Fibroblast of peridontal ligament (primary cell): ENCODE results near the gene RPS6KA2.
A peak's percentile ranks its signal among the peaks of the same experiment; 100 is the strongest.
"Not testable (repeated sequence)": the region's sequence is repeated elsewhere in the genome, so short reads cannot be mapped to it uniquely, and the experiment has no call there.

Experiments used
- DNase-seq: peaks from one replicate; pipeline ENCODE4 v3.0.0-alpha.2; 2010; ENCODE audit errors: extremely low read depth

RPS6KA2 gene

GRCh38 chr6:166591961-166592520, 35.0 kb downstream of the RPS6KA2 start:
- no peak for DNase-seq

DNA sequence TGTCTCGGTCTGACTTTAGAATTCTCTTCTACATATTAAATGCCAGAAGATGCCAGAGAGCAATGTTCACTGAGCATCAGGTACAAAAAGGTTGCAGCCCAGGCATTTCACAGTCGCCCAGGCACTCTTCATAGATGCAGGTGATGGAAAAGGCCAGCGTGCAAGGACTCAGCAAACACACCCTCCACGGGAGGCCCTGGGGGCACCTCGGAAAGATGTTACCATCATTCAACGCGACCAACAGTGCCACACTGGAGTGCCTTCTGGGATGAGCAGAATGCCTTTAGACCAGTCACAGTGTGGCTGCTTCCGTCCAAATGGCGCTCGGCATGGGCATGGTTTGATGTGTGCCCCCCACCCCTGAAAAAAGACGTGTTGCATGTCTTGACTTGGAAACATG, 36.0 kb downstream of the RPS6KA2 start:
- no peak for DNase-seq

DNA sequence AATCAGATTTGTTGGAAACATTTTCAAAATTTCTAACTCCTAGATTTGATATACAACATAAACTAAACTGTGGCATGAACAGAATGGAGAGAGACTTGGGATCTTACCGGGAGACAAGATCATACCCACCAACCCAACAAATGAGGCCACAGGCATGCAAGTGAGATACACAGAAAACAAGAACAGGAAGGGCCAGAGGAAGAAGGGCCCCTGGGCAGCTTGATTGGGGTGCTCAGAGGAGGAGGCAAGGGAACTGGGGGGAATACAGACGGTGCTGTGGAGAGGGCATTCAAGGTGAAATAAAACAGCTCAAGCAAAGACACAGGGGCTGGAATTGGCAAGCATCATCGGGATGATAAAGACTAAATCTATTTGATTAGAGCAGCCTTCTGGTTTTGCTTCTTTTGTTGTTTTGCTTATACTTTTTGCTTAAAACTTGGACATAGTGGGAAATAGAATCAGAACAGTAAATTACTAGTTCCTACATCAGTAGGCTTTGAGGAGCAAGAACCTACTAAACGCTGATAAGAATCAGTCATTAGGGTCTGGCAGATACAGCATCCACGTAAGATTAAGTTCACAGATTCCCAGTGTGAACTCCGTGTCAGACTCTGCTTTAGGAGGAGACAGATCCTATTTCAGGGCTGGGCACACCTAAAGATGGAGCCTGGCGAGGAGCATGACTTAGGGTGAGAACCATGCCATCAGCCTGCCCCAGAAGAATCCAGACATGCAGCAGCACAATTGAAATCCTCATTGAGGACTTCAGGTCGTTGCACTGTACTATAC, 37.1 kb downstream of the RPS6KA2 start:
- DNase-seq = no peak

DNA sequence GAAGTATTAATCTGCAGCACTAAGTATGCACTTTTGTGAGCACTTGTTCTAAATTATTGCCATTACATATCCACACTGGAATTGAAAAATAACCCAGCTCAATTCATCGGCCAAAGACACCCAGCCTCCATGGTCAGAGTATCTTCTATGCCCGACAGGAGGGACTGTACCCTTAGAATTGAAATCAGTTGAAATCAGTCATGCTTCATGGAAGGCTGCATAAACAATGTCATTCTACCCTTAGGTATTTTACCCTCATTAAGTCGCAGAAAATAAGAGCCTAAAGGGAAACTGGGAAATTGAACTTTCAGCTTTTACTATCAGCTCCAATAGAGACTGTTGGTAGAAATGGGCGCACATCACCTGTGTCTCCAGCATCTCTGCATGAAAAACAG, 37.7 kb downstream of the RPS6KA2 start:
- no peak for DNase-seq

- DNase-seq = peak; percentile 73
Observed at GRCh38 chr6:166588691-166589336, 38.2 kb downstream of the RPS6KA2 start.

DNA sequence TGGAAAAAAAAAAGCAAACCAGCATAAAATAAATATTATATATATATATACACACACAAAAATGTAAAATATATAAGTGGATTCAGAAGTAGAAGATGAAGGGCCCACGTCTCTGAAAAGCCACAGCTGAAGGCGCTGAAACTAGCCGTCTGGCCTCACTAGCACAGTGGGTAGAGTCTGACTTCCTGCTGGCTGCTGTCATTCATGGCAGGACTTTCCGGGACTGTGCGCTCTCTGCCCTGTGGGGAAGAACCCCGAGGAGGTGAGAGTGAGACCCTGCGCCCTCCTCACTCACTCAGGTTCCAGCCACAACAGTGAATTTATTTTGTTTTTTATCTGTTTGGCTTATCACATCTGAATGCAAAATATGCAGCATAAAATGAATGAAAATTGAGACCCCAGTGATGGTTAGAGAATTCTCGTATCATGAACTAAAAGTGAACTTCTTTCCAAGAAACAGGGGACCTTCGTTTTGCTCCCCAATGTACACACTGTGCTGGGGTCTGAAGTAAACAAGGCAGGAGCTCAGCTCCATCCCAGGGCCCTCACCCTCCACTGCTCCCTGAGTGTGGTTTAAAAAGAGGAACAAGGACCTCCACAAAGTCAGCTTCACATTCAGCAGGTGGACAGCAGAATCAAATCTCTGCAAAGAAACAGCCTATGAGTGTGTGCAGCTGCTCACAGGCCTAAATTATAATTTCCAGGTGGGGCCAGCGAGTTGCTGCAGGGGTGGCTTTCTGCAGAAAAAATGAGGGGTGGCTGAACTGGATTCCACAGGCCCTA, 39.2 kb downstream of the RPS6KA2 start:
- DNase-seq = no peak

DNA sequence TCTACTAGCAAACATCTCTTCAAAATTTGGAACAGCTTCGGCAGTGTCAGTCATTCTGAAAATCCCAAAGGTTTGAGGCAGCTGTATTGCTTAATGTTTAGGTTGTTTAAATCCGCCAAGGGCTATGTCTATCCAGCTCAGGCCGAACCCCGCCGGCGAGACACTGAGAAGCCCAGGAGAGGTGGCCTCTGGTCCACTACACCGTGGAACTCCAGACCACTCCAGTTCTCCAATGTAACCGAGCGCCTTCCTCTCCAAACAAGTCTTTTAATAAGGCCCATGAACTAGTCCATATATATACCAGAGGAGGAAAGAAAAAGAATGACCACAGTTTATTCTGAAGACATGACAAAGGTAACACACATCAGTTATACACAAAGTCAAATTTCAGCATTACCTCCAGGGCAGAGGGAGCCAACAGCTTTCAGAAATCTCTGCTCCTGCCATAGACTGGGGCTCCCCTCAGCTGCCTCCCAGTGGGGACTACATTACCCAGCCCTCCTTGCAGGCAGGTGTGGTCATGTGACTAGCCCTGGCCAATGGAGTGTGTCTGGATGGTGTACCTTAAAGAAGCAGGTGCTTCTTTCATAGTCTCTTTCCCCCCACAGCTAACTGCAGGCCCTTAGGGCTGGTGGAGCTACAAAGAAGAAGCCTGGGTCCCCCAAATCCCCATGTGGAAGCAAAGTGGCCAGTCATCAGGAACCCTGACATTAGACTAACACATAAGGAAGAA, 40.5 kb downstream of the RPS6KA2 start, which contains the start of gene RAMACL:
Gene RAMACL (minus strand): TSS at position 255 of the 733 bp plus-strand sequence. CDS start 201 bp downstream, at position 54.
- DNase-seq = no peak

DNA sequence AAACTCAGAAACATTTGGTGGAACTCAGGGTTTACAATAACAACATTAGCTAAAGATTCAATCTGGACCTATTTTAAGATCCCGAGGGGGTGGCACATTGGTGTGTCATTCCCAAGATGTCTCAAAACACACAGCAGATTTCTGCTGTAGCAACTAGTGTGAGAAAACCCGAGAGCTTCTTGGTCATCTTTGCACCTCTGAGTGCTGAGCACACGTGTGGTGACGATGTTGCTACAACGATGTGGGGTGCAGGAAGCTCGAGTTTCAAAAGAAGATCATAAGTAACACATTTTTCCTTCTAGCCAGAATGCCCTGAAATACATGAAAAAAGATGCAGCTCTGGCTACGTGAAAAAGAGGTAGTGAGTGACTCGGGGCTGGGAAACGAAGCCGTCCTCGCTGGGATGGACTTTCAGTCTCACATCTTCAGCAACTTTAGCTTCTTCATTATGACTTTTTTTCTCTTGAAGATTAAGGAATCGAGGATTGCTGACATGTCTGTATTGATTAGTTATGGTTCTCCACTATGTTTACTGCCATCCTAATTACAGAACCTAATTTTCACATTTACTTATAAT, 42.1 kb downstream of the RPS6KA2 start:
- DNase-seq = no peak

DNA sequence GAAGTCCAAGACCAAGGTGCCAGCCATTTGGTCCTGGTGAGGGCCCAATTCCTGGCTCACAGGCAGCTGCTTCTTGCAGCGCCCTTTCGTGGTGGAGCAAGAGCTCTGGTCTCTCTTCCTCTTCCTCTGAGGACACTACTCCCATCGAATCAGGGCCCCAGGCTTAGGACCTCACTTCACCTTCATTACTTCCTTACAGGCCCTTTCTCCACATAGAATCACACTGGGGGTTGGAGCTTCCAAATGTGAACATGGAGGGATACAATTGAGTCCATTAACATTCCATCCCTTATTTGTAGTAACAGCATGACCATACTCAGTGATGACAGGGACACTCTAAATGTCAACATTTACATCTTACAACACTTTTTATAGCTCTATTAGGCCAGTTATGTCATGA, 42.9 kb downstream of the RPS6KA2 start:
- no peak for DNase-seq

DNA sequence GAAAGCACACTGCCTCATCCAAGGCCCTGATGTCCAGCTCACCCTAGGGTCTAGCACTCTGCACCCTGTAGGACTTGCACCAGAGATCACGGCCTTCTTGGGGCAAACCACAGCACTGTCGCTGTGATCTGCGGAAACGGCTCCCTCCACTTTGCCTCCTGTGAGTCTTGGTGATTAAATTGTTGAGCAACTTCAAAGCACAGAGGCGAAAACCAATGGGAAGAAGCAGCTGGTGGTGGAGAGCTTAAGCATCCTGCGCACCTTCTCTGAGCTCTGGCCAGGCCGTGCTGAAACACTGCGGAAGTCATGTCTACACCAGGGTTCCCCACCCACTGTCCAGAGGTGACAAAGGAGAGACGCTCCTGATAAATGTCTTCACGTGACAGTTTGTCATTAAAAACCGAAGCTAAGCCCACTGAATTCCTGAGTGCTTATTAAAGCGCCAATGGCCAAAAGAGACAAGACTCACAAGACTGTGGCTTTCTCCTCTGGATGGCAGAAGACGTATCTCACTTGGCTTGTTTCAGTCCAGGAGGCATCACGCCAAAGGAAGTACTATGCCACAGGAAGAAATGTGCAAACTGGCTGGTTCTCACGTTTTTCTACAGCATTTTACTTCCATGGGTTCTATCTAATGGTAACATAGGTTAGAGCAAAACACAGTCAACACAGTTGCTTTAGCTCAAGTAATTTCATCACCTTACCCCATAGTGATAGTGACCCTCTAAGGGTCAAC, 43.7 kb downstream of the RPS6KA2 start:
- DNase-seq = no peak

DNA sequence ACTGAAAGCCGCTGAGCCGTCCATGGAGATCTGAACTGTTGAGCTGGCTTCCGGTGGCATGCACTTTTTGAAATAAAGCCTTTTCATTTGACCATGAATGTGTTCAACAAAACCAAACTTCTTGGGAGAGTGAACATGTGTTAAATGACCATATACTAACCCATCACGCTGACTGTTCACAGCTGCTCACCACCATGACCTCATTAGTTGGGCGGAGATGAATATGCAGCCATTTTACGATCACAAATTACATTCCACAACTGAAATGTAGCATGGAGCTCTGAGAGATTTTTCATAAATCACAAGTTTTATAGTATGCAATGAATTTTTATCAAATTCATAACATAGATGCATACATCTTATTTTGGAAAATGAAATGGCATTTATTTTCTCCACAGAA, 44.8 kb downstream of the RPS6KA2 start:
- no peak for DNase-seq

DNA sequence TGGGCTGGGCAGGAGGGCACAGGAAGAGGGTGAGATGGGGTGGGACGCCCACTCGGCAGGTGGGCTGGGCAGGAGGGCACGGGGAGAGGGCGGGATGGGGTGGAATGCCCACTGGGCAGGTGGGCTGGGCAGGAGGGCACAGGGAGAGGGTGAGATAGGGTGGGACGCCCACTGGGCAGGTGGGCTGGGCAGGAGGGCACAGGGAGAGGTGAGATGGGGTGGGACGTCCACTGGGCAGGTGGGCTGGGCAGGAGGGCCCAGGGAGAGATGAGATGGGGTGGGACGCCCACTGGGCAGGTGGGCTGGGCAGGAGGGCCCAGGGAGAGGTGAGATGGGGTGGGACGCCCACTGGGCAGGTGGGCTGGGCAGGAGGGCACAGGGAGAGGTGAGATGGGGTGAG, 45.2 kb downstream of the RPS6KA2 start:
- not testable (repeated sequence) for DNase-seq

GRCh38 chr6:166581091-166581511, 46.0 kb downstream of the RPS6KA2 start:
- no peak for DNase-seq

DNA sequence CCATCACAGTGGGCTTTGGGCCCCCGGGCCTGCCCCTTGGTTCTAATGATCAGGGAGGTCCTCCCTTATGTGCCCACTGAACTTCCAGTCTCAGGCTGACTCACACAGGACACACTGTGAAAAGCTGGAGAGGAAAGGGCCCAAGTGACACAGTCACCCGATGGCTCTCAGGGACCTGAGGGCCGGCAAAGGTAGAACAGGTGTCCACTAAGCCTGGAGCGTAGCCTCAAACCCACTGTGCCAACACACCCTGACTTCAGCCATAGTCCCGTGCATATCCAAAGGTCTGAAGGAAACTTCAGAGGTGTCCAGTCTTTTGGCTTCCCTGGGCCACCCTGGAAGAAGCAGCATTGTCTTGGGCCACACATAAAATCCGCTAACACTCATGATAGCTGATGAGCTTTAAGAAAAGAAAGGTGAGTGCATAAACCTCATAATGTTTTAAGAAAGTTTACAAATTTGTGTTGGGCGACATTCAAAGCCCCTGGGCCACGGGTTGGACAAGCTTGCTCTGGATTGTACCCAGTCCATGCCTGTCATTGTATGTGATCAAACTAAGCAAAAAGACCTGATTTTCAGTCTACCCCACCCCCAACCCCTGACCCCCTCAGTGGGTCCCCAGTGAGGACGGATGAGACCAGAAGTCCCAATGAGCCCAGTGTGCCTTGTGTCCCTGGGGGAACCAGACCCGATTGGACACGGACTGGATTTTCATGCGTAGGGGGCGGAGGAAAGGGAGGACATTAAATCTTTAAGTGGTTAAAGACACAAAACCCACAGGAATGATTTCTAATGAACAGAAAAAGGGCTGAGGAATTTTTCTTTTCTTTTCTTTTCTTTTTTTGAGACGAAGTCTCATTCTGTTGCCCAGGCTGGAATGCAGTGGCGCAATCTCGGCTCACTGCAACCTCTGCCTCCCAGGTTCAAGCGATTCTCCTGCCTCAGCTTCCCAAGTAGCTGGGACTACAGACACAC, 46.7 kb downstream of the RPS6KA2 start:
- DNase-seq = no peak

DNA sequence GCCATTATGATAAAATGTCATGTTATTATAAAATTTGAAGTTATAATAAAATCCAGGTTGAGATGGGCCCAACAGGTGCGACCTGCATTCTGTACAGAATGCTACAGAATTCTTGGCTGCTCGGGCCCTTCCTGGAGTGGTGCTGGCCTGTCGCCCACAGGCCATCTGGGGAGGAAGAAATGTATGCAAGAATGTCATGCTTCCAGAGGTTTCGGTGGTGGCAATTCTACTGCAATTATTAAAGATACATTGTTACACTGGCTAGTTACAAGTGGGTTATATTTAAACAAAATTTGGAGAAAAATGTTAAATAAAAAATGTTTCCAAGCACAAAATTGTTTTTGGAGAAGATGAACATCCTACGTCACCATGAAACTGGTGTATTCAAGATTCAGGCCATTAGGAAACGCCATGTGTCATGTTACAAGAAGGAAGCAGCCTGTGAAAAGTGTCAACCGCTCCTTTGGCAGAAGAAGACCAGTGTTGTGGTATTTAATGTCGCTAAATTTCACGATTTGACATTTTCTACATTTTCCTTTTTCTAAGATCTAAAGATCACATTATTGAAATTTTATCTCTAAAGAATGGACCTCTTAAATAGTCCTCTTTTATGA, 47.7 kb downstream of the RPS6KA2 start:
- no peak for DNase-seq

GRCh38 chr6:166578536-166579236, 48.4 kb downstream of the RPS6KA2 start:
- no peak for DNase-seq

- no peak for DNase-seq
Observed at GRCh38 chr6:166575205-166575604, 51.8 kb downstream of the RPS6KA2 start.
